Endothelial cell (in vitro differentiated cells): ENCODE measurements around the gene PTPN11. TPM values are rescaled to one million over a fixed set of nuclear protein-coding genes. Genes with fewer than 3 reads are reported as not detected.

Source experiments
- DNase-seq: peaks from one replicate; pipeline ENCODE4 v3.0.0; 2021; ENCODE audit warnings: low spot score
- H3K27ac Mint-ChIP-seq: one replicate; pipeline ENCODE4 v1.8.0; 2021; ENCODE audit warnings: mixed read lengths, inconsistent platforms; ENCODE audit not compliant: unreplicated experiment
- H3K27me3 Mint-ChIP-seq: one replicate; pipeline ENCODE4 v1.8.0; 2021; ENCODE audit warnings: mild to moderate bottlenecking, moderate library complexity, mixed read lengths, inconsistent platforms; ENCODE audit not compliant: unreplicated experiment
- H3K36me3 Mint-ChIP-seq: one replicate; pipeline ENCODE4 v1.8.0; 2021; ENCODE audit warnings: mild to moderate bottlenecking, low read depth, mixed read lengths, inconsistent platforms; ENCODE audit not compliant: unreplicated experiment
- H3K4me1 Mint-ChIP-seq: one replicate; pipeline ENCODE4 v1.8.0; 2021; ENCODE audit warnings: mild to moderate bottlenecking, mixed read lengths, inconsistent platforms; ENCODE audit not compliant: unreplicated experiment
- H3K4me3 Mint-ChIP-seq: one replicate; pipeline ENCODE4 v1.8.0; 2021; ENCODE audit warnings: mild to moderate bottlenecking, mixed read lengths, inconsistent platforms; ENCODE audit not compliant: unreplicated experiment
- H3K9me3 Mint-ChIP-seq: one replicate; pipeline ENCODE4 v1.8.0; 2021; ENCODE audit warnings: mixed read lengths, inconsistent platforms; ENCODE audit not compliant: unreplicated experiment
- total RNA-seq: library from RNA; stranded (reverse); fragmentation: NEBNext Ultra II Directional; extraction: Animal tissue kit (Norgen Biotek cat#: 25700); gene quantifications from one replicate; pipeline ENCODE4 v1.2.1, GENCODE V29; 2021; ENCODE audit not compliant: unreplicated experiment
- TF ChIP-seq, protein P1 (sequence below): fragments of 200-600 bp; sonication (generic); IDR thresholded peaks from one replicate; pipeline ENCODE4 v1.5.0; 2021; ENCODE audit warnings: antibody characterized with exemption; ENCODE audit not compliant: unreplicated experiment

Gene PTPN11
- total RNA-seq, 1 donor from 2014 or later = 97.8 TPM

DNA sequence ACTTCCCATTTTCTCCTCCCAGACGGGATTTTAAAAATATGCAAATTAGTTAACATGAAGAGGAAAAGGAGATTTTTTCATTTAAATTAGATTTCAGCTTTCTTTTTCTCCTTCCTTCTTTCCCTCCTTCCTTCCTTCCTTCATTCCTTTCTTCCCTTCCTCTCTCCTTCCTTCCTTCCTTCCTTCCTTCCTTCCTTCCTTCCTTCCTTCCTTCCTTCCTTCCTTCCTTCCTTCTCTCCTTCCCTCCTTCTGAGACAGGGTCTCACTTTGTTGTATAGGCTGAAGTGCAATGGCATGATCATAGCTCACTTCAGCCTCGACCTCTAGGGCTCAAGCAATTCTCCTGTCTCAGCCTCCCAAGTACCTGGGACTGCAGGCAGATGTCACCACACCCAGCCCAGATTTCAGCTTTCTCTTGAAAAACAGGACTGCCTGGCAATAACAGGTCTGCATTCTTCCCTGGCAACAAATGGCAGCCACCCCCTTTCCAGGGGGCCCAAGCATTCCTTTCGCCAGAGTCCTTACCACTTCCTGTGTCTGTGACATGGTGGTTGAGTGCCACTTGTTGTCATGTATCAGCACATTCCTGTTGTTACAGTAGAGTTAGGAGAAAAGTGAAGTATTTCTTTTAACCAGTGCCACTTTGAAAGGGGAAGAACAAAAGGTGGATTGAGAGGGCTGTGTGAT, 119.1 kb downstream of the PTPN11 start:
- Mint-ChIP-seq H3K27me3 (peaks cover 3% of the 10 kb centered on the region), H3K9me3 (no peaks in the 10 kb centered on the region), H3K4me1 (no peaks in the 10 kb centered on the region), H3K27ac (peak overlapping the region; percentile 61), H3K36me3 (no peaks in the 10 kb centered on the region), H3K4me3 (no peak overlapping the region)
- DNase-seq = no peak
- TF ChIP-seq, protein P1, sequence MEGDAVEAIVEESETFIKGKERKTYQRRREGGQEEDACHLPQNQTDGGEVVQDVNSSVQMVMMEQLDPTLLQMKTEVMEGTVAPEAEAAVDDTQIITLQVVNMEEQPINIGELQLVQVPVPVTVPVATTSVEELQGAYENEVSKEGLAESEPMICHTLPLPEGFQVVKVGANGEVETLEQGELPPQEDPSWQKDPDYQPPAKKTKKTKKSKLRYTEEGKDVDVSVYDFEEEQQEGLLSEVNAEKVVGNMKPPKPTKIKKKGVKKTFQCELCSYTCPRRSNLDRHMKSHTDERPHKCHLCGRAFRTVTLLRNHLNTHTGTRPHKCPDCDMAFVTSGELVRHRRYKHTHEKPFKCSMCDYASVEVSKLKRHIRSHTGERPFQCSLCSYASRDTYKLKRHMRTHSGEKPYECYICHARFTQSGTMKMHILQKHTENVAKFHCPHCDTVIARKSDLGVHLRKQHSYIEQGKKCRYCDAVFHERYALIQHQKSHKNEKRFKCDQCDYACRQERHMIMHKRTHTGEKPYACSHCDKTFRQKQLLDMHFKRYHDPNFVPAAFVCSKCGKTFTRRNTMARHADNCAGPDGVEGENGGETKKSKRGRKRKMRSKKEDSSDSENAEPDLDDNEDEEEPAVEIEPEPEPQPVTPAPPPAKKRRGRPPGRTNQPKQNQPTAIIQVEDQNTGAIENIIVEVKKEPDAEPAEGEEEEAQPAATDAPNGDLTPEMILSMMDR = no peak

GRCh38 chr12:112538740-112539139, 120.0 kb downstream of the PTPN11 start:
- H3K27ac Mint-ChIP-seq = no peak overlapping the region
- TF ChIP-seq, protein P1 = no peak
- H3K4me3 Mint-ChIP-seq = no peak overlapping the region
- no peak for DNase-seq
- no peaks in the 10 kb centered on the region for H3K4me1 Mint-ChIP-seq
- no peaks in the 10 kb centered on the region for H3K36me3 Mint-ChIP-seq
- no peaks in the 10 kb centered on the region for H3K9me3 Mint-ChIP-seq
- peaks cover 3% of the 10 kb centered on the region for H3K27me3 Mint-ChIP-seq

GRCh38 chr12:112539221-112539620, 120.5 kb downstream of the PTPN11 start:
- Mint-ChIP-seq H3K27ac (no peak overlapping the region), H3K36me3 (no peaks in the 10 kb centered on the region), H3K27me3 (peaks cover 3% of the 10 kb centered on the region), H3K9me3 (no peaks in the 10 kb centered on the region), H3K4me1 (no peaks in the 10 kb centered on the region), H3K4me3 (no peak overlapping the region)
- no peak for DNase-seq
- TF ChIP-seq, protein P1 = no peak

DNA sequence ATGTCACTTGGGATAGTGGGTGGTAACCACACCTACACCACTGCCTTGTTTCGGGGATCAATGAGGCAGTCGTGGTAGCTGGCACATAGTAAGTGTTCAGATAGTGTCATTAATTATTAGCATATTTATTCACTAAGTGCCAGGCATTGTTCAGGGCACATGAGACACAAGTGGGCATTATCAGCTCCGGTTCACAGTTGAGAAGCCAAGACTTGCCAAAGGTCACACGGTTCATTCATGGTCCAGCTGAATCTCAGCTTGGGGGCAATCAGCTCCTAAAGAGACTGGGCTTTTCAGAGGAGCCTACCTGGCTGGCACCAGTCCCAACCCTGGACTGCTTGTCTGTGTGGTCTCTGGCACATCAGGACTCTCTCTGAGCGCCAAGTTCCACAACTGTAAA, 121.3 kb downstream of the PTPN11 start:
- H3K27me3 Mint-ChIP-seq = peaks cover 1% of the 10 kb centered on the region
- TF ChIP-seq, protein P1 = no peak
- no peak overlapping the region for H3K27ac Mint-ChIP-seq
- no peaks in the 10 kb centered on the region for H3K36me3 Mint-ChIP-seq
- no peaks in the 10 kb centered on the region for H3K9me3 Mint-ChIP-seq
- no peaks in the 10 kb centered on the region for H3K4me1 Mint-ChIP-seq
- DNase-seq = no peak
- H3K4me3 Mint-ChIP-seq = no peak overlapping the region

DNA sequence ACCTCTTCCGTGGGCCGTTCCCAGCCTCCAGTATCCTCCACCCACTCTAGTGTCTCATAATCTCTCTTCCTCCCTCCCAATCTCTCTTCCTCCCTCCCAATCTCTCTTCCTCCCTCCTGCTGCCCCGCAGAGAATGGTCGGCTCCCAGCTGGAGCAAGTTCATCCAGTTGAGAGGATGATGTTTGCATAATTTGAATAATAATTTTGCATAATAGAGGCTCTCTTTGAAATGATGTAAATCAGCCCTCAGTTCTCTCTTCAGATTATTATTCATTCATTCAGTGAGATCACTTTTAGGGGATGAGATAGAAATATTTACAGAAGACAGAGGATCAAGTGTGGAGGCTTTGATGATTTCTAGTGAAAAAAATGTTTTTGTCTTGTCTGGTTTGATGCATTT, 125.0 kb downstream of the PTPN11 start:
- Mint-ChIP-seq H3K27me3 (no peaks in the 10 kb centered on the region), H3K9me3 (no peaks in the 10 kb centered on the region), H3K4me3 (no peak overlapping the region), H3K27ac (no peak overlapping the region), H3K4me1 (no peaks in the 10 kb centered on the region), H3K36me3 (no peaks in the 10 kb centered on the region)
- TF ChIP-seq, protein P1 = no peak
- DNase-seq = no peak
